NOMO-1 treated with dmso at 0.1 percent for 144 hours (cell line): ENCODE measurements around the gene ATP4A.

Experiments
- DNase-seq: peaks from one replicate; lab custom pipeline; 2025; ENCODE audit not compliant: unreplicated experiment; lab: John Stamatoyannopoulos, UW

The ATP4A gene

GRCh38 chr19:35549879-35550523, 13.5 kb downstream of the ATP4A start:
- no peak for DNase-seq

DNA sequence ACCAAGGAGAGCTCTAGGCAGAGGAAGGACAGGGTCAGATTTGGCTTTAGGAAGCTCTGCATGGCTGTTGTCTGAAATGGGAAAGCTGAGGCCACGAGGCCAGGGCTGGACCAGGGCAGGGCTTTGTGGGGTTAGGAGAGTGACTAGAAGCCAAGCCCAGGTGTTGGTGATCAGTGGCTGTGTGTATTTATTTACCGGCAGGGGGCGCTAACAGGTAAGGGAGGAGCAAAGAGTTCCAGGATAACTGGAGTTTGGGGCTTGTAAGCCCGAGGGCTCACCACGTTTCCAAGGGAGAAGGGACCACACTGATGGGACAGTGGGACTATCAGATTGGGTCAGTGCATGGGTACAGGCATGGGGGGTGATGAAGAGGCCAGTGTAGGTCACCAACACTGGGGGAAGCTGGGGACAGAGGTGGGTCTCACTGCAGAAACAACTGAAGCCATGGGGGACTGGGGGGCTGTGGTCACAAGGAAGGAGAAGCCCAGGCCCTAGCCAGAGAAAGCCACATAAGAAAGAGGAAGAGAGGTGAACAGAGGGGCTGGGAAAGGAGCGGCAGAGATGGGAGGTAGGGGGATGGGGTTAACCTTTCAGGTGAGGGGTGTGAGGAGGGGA, 14.2 kb downstream of the ATP4A start:
- DNase-seq = peak; percentile 24

DNA sequence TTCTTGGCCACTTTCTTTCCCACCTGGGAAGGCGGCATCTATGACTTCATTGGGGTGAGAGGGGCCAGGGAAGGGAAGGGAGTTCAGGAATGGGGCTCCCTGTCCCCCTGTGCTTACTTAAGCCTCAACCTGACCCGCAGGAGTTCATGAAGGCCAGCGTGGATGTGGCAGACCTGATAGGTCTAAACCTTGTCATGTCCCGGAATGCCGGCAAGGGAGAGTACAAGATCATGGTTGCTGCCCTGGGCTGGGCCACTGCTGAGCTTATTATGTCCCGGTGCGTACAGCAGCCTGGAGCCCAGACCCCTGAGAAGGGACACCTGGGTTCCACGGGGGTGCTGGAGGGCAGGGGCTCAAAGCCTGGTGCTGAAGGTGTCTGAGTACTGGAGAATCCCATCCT, 16.9 kb downstream of the ATP4A start:
- DNase-seq = no peak

- DNase-seq = no peak
These were observed 17.5 kb downstream of the ATP4A start for GRCh38 chr19:35545855-35546381.

DNA sequence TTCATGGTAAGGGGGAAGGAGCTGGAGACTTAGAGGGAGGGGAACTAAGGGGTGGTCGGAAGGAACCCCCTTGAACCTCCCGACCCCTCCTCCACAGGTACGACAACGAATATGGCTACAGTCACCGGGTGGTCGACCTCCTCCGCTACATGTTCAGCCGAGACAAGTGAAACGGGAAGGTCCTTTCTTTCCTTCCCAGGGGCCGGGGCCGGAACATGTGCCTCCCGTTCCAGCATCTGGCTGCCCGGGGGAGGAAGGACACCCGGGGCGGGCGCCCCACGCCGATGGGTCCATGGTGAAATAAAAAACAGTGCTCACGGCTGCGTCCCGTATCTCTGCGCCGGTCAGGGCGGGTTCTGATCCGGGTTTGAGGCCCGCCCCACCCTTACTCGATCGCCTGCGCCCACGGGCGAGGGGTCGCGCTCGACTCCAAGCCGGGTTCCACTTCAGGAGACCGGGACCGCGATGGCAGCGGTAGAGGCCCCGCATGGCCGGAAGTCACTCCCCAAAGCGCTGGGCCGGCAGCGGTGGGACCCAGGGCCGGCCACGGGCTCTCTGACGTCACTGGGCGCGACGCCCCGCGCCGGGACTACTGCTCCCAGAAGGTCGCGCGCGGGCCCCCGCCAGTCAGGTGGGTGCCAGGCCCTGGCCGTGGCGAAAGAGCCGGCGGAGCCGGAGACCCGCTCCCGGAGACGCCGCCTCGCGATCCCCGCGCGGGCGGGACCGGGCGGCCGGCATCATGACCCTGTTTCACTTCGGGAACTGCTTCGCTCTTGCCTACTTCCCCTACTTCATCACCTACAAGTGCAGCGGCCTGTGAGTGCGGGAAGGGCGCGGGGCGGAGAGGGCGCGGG, 18.2 kb downstream of the ATP4A start, which contains the start of gene TMEM147:
Gene TMEM147, plus strand, starts transcription at position 626 of the 854 bp plus-strand sequence. Its CDS starts 114 bp downstream, at position 740.
- DNase-seq = peak; percentile 73

GRCh38 chr19:35544110-35544802, 19.2 kb downstream of the ATP4A start:
- no peak for DNase-seq

DNA sequence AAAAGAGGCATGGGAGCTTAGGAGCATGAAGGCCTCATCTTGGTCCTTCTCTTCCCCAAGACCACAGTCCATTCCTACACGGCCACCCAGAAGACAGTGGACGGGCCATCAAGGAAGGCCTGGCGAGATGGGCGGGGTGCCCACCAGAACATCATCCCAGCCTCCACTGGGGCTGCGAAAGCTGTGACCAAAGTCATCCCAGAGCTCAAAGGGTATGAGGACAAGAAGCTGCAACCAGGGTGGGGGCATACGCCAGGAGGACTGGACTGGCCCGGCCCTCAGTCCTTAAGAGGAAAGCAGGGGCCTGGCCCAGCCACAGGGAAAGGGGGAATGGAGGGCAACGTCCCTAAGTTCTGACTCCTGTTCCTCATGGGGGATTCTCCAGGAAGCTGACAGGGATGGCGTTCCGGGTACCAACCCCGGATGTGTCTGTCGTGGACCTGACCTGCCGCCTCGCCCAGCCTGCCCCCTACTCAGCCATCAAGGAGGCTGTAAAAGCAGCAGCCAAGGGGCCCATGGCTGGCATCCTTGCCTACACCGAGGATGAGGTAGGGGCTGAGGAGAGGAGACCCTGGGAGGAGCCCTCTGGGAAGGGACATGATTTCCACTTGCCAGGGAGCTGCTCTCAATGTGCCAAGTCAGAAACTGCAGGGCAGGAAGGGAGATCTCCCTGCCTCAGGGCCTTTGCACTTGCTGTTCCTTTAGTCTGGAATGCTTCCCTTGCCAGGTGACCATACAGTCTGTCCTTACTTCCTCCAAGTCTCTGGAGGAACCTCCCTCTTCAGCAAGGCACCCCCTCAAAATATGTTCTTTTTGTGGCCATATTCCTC, 20.0 kb downstream of the ATP4A start:
- DNase-seq = no peak

- no peak for DNase-seq
These were observed 21.2 kb downstream of the ATP4A start for GRCh38 chr19:35542209-35542608.

DNA sequence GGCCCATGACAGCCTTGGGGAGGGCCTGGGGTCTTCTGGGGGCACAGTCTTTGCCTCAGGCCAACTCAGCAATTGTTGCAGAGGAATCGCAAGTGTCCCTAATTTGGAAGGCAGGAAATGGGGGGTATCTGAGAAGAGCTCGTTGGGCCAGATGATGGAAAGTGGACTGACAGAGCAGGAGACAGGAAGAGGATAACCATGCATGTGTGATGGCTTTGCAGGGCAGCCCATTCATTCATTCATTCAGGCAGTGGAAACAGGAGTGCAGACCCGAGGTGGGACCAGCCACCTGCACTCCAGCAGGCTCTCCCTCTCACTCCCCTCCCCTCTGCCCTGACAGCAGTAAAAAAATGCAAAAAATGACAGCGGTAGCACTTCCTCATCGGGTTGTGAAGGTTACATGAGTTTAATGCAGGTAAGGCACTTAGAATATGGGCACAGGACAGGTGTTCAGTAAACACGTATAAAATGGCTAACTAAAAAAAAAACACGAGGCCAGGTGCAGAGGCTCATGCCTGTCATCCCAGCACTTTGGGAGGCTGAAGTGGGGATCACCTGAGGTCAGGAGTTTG, 23.0 kb downstream of the ATP4A start:
- no peak for DNase-seq

DNA sequence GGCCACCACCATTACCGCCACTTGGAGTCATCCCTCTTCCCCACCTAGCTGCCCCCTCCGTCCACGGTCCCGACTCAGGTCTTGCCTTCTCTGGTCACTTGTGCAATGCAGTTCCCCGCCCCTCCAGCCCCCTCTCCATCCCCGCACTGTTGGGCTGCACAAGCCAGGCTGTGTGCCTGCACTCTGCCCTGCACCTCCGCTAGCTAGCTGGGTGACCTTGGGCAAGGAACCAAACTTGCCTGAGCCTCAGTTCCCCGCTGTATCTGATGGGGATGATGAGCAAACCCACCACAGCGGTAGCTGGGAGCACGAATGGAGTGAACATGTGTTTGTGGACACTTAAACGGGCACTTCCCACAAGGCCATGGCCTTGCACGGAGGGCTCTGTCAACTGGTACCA, 23.6 kb downstream of the ATP4A start:
- no peak for DNase-seq

- DNase-seq = no peak
These were observed 24.1 kb downstream of the ATP4A start for GRCh38 chr19:35539314-35539713.

- no peak for DNase-seq
These were observed 28.5 kb downstream of the ATP4A start for GRCh38 chr19:35534803-35535480.

DNA sequence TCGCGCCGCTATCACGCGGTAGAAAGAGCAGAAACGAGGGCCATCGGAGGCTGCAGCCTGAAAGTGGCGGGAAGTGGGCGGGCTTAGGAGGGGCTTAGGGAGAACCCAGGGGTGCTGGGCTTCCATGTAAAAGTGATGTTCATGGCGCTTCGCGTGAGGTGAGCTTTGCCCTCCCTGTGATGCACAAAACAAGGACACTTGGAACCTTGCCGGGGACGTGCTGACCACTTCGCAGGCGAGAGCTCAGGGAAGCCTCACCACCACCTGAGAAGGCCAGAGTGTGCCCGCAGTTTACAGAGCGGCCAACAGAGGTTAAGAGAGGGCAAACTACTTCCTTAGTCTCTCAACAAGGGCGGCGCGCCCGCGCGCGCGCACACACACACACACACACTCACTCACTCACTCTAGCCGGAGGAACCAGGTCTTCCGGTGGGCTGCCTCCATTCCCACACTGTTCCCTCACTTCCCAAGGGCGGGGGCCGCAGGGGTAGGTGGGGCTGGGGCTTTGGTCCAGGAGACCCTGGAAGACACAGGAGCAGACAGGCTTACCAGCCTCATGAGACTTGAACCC, 29.6 kb downstream of the ATP4A start:
- DNase-seq = peak; percentile 30

DNA sequence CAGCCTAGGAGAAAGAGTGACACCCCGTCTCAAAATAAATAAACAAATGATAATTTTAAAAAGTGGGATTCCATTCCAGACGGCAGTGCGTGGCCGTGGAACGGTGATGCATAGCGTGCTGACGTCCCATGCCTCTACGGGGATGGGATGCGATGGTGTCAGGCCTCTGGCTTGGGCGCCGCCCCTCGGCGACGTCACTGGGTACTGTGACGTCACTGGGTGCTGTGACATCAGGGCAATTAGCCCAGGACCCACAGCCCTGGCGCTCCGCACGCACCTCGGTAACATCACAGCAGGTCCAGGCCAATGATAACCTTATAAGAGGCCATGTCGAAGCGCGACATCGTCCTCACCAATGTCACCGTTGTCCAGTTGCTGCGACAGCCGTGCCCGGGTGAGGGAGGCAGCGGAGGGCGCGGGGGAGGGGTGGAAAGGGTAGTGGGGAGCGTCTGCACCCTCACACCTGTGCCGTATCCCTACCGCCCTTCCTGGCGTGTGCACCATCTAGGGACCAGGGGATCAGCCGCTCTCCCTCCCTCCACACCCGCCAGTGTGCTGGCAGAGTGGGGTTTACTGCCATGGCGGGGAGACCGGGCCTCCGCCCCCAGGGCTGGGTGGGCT, 30.1 kb downstream of the ATP4A start, which contains the start of gene GAPDHS:
Gene GAPDHS, plus strand, starts transcription at position 256 of the 621 bp plus-strand sequence. Its CDS starts 72 bp downstream, at position 328.
- DNase-seq = no peak

- no peak for DNase-seq
These were observed 32.2 kb downstream of the ATP4A start for GRCh38 chr19:35531291-35531690.

GRCh38 chr19:35529241-35530218, 33.9 kb downstream of the ATP4A start:
- DNase-seq = no peak
